Uterus (tissue), 2 donors: Measurements from ENCODE around the gene FGFR2.

Source experiments
- POLR2A ChIP-seq, 2 donors: fragments of 450-650 bp; IDR thresholded peaks; one replicate each; pipeline ENCODE4 v1.6.1; 2016; ENCODE audit warnings: antibody characterized with exemption in 2 of 2, mild to moderate bottlenecking in 1 of 2, moderate library complexity in 1 of 2
- TF ChIP-seq, protein P1 (sequence below), 4 experiments: fragments of 200-600 bp in 2 of 4; fragments of 450-650 bp in 2 of 4; sonication (generic) in 2 of 4; IDR thresholded peaks; one replicate each; pipeline ENCODE4 v1.5.1; 2016 to 2019; ENCODE audit warnings: antibody characterized with exemption in 4 of 4, mild to moderate bottlenecking in 2 of 4, moderate library complexity in 1 of 4

DNA sequence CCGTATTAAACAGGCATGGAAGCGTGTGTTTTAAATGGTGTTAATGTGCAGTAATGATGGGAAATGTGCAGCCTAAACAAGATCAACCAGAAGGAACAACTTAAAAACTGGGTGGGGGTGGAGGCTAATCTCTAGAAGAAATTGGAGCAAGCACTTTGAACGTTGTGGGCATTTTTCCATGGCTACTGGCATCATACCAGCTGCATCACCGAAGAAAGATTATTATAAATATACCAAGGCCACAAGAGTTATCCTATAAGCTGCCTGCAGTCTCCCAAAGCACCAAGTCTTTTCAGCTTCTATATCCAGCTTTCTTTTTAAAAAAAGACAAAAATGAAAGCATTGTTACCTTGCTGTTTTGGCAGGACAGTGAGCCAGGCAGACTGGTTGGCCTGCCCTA, 79.9 kb downstream of the FGFR2 start:
- TF ChIP-seq, protein P1, sequence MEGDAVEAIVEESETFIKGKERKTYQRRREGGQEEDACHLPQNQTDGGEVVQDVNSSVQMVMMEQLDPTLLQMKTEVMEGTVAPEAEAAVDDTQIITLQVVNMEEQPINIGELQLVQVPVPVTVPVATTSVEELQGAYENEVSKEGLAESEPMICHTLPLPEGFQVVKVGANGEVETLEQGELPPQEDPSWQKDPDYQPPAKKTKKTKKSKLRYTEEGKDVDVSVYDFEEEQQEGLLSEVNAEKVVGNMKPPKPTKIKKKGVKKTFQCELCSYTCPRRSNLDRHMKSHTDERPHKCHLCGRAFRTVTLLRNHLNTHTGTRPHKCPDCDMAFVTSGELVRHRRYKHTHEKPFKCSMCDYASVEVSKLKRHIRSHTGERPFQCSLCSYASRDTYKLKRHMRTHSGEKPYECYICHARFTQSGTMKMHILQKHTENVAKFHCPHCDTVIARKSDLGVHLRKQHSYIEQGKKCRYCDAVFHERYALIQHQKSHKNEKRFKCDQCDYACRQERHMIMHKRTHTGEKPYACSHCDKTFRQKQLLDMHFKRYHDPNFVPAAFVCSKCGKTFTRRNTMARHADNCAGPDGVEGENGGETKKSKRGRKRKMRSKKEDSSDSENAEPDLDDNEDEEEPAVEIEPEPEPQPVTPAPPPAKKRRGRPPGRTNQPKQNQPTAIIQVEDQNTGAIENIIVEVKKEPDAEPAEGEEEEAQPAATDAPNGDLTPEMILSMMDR (IDR thresholded peaks at IDR 0.05), result no peak
- TF ChIP-seq POLR2A (IDR thresholded peaks at IDR 0.05), result no peak
